H1 (cell line): ENCODE results near the gene SLC35A2. TPM values are rescaled to one million over a fixed set of nuclear protein-coding genes. Genes with fewer than 3 reads are reported as not detected.

Experiments
- GABPA ChIP-seq: IDR thresholded peaks from 2 replicates; pipeline ENCODE4 v1.6.1; 2011; ENCODE audit warnings: mild to moderate bottlenecking, low read length, moderate library complexity, borderline replicate concordance; ENCODE audit not compliant: insufficient read depth
- GTF2F1 ChIP-seq: IDR thresholded peaks from 2 replicates; pipeline ENCODE4 v1.6.1; 2012; ENCODE audit warnings: low read depth, low read length, improper control_type of control experiment, borderline replicate concordance
- SAP30 ChIP-seq: fragments of 300-600 bp; sonication (generic); IDR thresholded peaks from 2 replicates; pipeline ENCODE4 v1.7.1; 2012; ENCODE audit warnings: low read length, moderate library complexity, mild to moderate bottlenecking, inconsistent platforms; ENCODE audit not compliant: insufficient read depth, insufficient replicate concordance
- SIX5 ChIP-seq: IDR thresholded peaks from 2 replicates; pipeline ENCODE4 v1.6.1; 2011; ENCODE audit warnings: mild to moderate bottlenecking, low read depth, low read length
- TAF7 ChIP-seq: optimal IDR thresholded peaks from 2 replicates; pipeline ENCODE3; 2011; ENCODE audit warnings: low read depth, mild to moderate bottlenecking, inconsistent platforms, low read length, moderate library complexity, borderline replicate concordance
- TEAD4 ChIP-seq: IDR thresholded peaks from 2 replicates; pipeline ENCODE4 v1.6.1; 2012; ENCODE audit warnings: low read depth, low read length, inconsistent platforms, mixed read lengths
- YY1 ChIP-seq: IDR thresholded peaks from 2 replicates; pipeline ENCODE4 v1.6.1; 2011; ENCODE audit warnings: low read depth, mild to moderate bottlenecking, low read length
- polyA plus RNA-seq, 7 experiments: library from polyadenylated mRNA; depleted of rRNA in 3 of 7; stranded (reverse) in 5 of 7; unstranded in 2 of 7; fragments of >200 nt in 5 of 7; fragments of 200-250 nt in 2 of 7; gene quantifications; 1 replicate in 5 of 7; 2 replicates in 1 of 7; 4 replicates in 1 of 7; pipeline versions ENCODE4 v1.2.1 to v1.2.3, GENCODE V29; 2011 to 2013; ENCODE audit warnings: missing spikeins in 2 of 7, mixed read lengths in 2 of 7
- total RNA-seq: library from RNA; stranded (reverse); fragmentation: NEBNext Ultra II Directional; extraction: Animal tissue kit (Norgen Biotek cat#: 25700); gene quantifications from 2 replicates; pipeline ENCODE4 v1.2.1, GENCODE V29; 2021
- TF ChIP-seq, protein P1 (sequence below): fragments of 300-600 bp; sonication (generic); IDR thresholded peaks from 2 replicates; pipeline ENCODE4 v1.7.1; 2012; ENCODE audit warnings: low read length, moderate library complexity, mild to moderate bottlenecking, inconsistent platforms; ENCODE audit not compliant: insufficient replicate concordance
- TF ChIP-seq, protein P2 (sequence below): IDR thresholded peaks from 2 replicates; pipeline ENCODE4 v1.6.1; 2012; ENCODE audit warnings: low read length, inconsistent platforms
- TF ChIP-seq, protein P3 (sequence below): IDR thresholded peaks from 2 replicates; pipeline ENCODE4 v1.6.1; 2012; ENCODE audit warnings: inconsistent platforms

The SLC35A2 gene
- total and polyA plus RNA-seq, 2 of the 8 experiments (the other 6 are each of a cell fraction or from before 2014, with no cell fraction given): 21.4 to 48.3 TPM

DNA sequence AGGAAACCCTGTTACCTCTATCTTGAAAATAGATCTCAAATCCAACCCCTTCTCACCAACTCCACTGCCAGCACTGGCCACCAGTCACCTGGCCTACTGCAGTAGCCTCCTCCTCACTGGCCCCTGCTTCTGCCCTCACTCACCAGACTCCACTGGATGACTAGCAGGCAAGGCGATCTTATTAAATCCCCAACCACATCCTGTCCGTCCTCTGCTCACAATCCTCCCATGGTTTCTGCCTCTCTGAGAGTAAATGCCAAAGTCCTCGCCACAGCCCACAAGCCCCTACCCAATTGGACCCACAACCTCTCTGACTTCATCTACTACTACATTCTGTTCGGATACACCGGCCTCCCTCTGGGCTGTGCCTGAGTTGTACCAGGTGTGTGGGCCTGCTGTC, 12.8 kb upstream of the SLC35A2 start (continued):
- TF ChIP-seq, protein P1, sequence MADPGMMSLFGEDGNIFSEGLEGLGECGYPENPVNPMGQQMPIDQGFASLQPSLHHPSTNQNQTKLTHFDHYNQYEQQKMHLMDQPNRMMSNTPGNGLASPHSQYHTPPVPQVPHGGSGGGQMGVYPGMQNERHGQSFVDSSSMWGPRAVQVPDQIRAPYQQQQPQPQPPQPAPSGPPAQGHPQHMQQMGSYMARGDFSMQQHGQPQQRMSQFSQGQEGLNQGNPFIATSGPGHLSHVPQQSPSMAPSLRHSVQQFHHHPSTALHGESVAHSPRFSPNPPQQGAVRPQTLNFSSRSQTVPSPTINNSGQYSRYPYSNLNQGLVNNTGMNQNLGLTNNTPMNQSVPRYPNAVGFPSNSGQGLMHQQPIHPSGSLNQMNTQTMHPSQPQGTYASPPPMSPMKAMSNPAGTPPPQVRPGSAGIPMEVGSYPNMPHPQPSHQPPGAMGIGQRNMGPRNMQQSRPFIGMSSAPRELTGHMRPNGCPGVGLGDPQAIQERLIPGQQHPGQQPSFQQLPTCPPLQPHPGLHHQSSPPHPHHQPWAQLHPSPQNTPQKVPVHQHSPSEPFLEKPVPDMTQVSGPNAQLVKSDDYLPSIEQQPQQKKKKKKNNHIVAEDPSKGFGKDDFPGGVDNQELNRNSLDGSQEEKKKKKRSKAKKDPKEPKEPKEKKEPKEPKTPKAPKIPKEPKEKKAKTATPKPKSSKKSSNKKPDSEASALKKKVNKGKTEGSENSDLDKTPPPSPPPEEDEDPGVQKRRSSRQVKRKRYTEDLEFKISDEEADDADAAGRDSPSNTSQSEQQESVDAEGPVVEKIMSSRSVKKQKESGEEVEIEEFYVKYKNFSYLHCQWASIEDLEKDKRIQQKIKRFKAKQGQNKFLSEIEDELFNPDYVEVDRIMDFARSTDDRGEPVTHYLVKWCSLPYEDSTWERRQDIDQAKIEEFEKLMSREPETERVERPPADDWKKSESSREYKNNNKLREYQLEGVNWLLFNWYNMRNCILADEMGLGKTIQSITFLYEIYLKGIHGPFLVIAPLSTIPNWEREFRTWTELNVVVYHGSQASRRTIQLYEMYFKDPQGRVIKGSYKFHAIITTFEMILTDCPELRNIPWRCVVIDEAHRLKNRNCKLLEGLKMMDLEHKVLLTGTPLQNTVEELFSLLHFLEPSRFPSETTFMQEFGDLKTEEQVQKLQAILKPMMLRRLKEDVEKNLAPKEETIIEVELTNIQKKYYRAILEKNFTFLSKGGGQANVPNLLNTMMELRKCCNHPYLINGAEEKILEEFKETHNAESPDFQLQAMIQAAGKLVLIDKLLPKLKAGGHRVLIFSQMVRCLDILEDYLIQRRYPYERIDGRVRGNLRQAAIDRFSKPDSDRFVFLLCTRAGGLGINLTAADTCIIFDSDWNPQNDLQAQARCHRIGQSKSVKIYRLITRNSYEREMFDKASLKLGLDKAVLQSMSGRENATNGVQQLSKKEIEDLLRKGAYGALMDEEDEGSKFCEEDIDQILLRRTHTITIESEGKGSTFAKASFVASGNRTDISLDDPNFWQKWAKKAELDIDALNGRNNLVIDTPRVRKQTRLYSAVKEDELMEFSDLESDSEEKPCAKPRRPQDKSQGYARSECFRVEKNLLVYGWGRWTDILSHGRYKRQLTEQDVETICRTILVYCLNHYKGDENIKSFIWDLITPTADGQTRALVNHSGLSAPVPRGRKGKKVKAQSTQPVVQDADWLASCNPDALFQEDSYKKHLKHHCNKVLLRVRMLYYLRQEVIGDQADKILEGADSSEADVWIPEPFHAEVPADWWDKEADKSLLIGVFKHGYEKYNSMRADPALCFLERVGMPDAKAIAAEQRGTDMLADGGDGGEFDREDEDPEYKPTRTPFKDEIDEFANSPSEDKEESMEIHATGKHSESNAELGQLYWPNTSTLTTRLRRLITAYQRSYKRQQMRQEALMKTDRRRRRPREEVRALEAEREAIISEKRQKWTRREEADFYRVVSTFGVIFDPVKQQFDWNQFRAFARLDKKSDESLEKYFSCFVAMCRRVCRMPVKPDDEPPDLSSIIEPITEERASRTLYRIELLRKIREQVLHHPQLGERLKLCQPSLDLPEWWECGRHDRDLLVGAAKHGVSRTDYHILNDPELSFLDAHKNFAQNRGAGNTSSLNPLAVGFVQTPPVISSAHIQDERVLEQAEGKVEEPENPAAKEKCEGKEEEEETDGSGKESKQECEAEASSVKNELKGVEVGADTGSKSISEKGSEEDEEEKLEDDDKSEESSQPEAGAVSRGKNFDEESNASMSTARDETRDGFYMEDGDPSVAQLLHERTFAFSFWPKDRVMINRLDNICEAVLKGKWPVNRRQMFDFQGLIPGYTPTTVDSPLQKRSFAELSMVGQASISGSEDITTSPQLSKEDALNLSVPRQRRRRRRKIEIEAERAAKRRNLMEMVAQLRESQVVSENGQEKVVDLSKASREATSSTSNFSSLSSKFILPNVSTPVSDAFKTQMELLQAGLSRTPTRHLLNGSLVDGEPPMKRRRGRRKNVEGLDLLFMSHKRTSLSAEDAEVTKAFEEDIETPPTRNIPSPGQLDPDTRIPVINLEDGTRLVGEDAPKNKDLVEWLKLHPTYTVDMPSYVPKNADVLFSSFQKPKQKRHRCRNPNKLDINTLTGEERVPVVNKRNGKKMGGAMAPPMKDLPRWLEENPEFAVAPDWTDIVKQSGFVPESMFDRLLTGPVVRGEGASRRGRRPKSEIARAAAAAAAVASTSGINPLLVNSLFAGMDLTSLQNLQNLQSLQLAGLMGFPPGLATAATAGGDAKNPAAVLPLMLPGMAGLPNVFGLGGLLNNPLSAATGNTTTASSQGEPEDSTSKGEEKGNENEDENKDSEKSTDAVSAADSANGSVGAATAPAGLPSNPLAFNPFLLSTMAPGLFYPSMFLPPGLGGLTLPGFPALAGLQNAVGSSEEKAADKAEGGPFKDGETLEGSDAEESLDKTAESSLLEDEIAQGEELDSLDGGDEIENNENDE: no peak
- no peak for TF ChIP-seq SIX5
- no peak for TF ChIP-seq SAP30
- no peak for TF ChIP-seq TAF7
- TF ChIP-seq TEAD4: no peak
- no peak for TF ChIP-seq GTF2F1
- no peak for TF ChIP-seq GABPA
- TF ChIP-seq, protein P2, sequence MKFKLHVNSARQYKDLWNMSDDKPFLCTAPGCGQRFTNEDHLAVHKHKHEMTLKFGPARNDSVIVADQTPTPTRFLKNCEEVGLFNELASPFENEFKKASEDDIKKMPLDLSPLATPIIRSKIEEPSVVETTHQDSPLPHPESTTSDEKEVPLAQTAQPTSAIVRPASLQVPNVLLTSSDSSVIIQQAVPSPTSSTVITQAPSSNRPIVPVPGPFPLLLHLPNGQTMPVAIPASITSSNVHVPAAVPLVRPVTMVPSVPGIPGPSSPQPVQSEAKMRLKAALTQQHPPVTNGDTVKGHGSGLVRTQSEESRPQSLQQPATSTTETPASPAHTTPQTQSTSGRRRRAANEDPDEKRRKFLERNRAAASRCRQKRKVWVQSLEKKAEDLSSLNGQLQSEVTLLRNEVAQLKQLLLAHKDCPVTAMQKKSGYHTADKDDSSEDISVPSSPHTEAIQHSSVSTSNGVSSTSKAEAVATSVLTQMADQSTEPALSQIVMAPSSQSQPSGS: no peak
- TF ChIP-seq, protein P3, sequence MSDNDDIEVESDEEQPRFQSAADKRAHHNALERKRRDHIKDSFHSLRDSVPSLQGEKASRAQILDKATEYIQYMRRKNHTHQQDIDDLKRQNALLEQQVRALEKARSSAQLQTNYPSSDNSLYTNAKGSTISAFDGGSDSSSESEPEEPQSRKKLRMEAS: no peak
- no peak for TF ChIP-seq YY1
